CD4-positive, alpha-beta memory T cell (primary cell): ENCODE measurements around the gene MAN2A2. TPM values are rescaled to one million over a fixed set of nuclear protein-coding genes. Genes with fewer than 3 reads are reported as not detected.
A peak's percentile ranks its signal among the peaks of the same experiment; 100 is the strongest.

Source experiments
- CTCF ChIA-PET: fragments of 350-600 bp; sonication (Branson Sonifier 250); formaldehyde crosslinking; loops from one replicate; lab custom pipeline; 2021; ENCODE audit warnings: inconsistent platforms; ENCODE audit not compliant: partially characterized antibody; lab: Charles Lee
- POLR2A ChIA-PET: fragments of 350-600 bp; sonication (Branson Sonifier 250); formaldehyde crosslinking; loops from one replicate; lab custom pipeline; 2021; ENCODE audit not compliant: partially characterized antibody; lab: Charles Lee
- DNase-seq, 5 donors: peaks; one replicate each; pipeline versions ENCODE4 v3.0.0 to v3.0.0-alpha.2; 2020 to 2022; ENCODE audit warnings: mixed read lengths in 1 of 5
- H3K27ac ChIP-seq: one replicate; pipeline ENCODE4 v1.7.0; 2013; ENCODE audit warnings: low read depth, low read length
- H3K27me3 ChIP-seq: 2 replicates; pipeline ENCODE4 v1.7.0; 2013; ENCODE audit warnings: mild to moderate bottlenecking, low read length, moderate library complexity; ENCODE audit not compliant: insufficient read depth
- H3K36me3 ChIP-seq: 2 replicates; pipeline ENCODE4 v1.7.0; 2013; ENCODE audit warnings: mild to moderate bottlenecking, low read length, moderate library complexity; ENCODE audit not compliant: insufficient read depth
- H3K4me1 ChIP-seq: 2 replicates; pipeline ENCODE4 v1.7.0; 2013; ENCODE audit warnings: mild to moderate bottlenecking, low read length, moderate library complexity; ENCODE audit not compliant: insufficient read depth
- H3K4me3 ChIP-seq, 2 donors: one replicate each; pipeline ENCODE4 v1.7.0; 2013; ENCODE audit warnings: low read length in 2 of 2, mild to moderate bottlenecking in 1 of 2
- H3K9me3 ChIP-seq, 2 donors: one replicate each; pipeline ENCODE4 v1.7.0; 2013; ENCODE audit warnings: low read length in 2 of 2, control low read depth in 1 of 2; ENCODE audit not compliant: control insufficient read depth in 1 of 2
- H3K27ac Mint-ChIP-seq, 7 donors: one replicate each; pipeline ENCODE4 v1.8.0; 2020 to 2021; ENCODE audit warnings: mixed read lengths in 7 of 7, mild to moderate bottlenecking in 6 of 7, inconsistent platforms in 3 of 7, moderate library complexity in 3 of 7
- H3K27me3 Mint-ChIP-seq, 2 donors: one replicate each; pipeline ENCODE4 v1.8.0; 2020 to 2021; ENCODE audit warnings: mixed read lengths in 2 of 2
- H3K36me3 Mint-ChIP-seq, 2 donors: one replicate each; pipeline ENCODE4 v1.8.0; 2020 to 2021; ENCODE audit warnings: mixed read lengths in 2 of 2, inconsistent platforms in 1 of 2, mild to moderate bottlenecking in 1 of 2
- H3K4me1 Mint-ChIP-seq, 4 donors: one replicate each; pipeline ENCODE4 v1.8.0; 2020 to 2021; ENCODE audit warnings: mixed read lengths in 4 of 4, mild to moderate bottlenecking in 1 of 4
- H3K4me3 Mint-ChIP-seq, 8 donors: one replicate each; pipeline ENCODE4 v1.8.0; 2020 to 2021; ENCODE audit warnings: mixed read lengths in 8 of 8, mild to moderate bottlenecking in 7 of 8, moderate library complexity in 6 of 8, inconsistent platforms in 3 of 8
- H3K9me3 Mint-ChIP-seq, 8 donors: one replicate each; pipeline ENCODE4 v1.8.0; 2020 to 2021; ENCODE audit warnings: mixed read lengths in 8 of 8, mild to moderate bottlenecking in 5 of 8, inconsistent platforms in 3 of 8, moderate library complexity in 1 of 8
- intact Hi-C: fragments of 100-400 bp; cut with micrococcal nuclease; formaldehyde crosslinking; loops from one replicate; pipeline ENCODE4 v1.15.1; 2023
- polyA plus RNA-seq, 2 donors: library from polyadenylated mRNA; unstranded; fragments of 300-500 nt; fragmentation: Illumina TruSeq; gene quantifications; one replicate each; pipeline ENCODE4 v1.2.3, GENCODE V29; 2021
- total RNA-seq, 2 experiments: library from RNA; stranded (reverse); gene quantifications; one replicate each; pipeline ENCODE4 v1.2.3, GENCODE V29; 2021

MAN2A2 gene
- total and polyA plus RNA-seq, 4 experiments from 2014 or later: 1.3 to 126 (median 67.4) TPM

- H3K4me1 ChIP-seq: peaks cover 50% of the 10 kb centered on the region
- H3K27me3 ChIP-seq: no peaks in the 10 kb centered on the region
- POLR2A ChIA-PET: interaction anchor here (0.6 to 10.0 kb wide), 23 partner anchors 10 to 832 kb away, joined by 3 to 315 read pairs (median 7); partner anchors contain the start of genes BLM, CIB1, GDPGP1 and IQGAP1
- no peak for DNase-seq
- no peaks in the 10 kb centered on the region for H3K9me3 ChIP-seq
- CTCF ChIA-PET: interaction anchor here (0.8 to 10.3 kb wide), 24 partner anchors 9 to 611 kb away, joined by 3 to 344 read pairs (median 6); partner anchors contain the start of genes BLM, MAN2A2, RCCD1 and VPS33B
- intact Hi-C loops: loop anchor here (1.0 to 10.0 kb wide), 3 partner anchors 544 to 926 kb away; partner anchors contain the start of gene GDPGP1
- peak overlapping the region; percentile 82 for H3K27ac ChIP-seq
- H3K36me3 ChIP-seq: no peaks in the 10 kb centered on the region
- no peaks in the 10 kb centered on the region for H3K27me3 Mint-ChIP-seq
- H3K9me3 Mint-ChIP-seq: peaks cover 0 to 1% (median 0%) of the 10 kb centered on the region in 8 donors
- H3K4me3 ChIP-seq: peak overlapping the region in 1 of 2 donors; percentile 95
- peak overlapping the region; percentile 87 to 99 (median 99) for H3K27ac Mint-ChIP-seq
- H3K4me3 Mint-ChIP-seq: peak overlapping the region; percentile 94 to 99 (median 98)
- peaks cover 26 to 68% (median 46%) of the 10 kb centered on the region in 4 donors for H3K4me1 Mint-ChIP-seq
- H3K36me3 Mint-ChIP-seq: peaks cover 0 to 15% of the 10 kb centered on the region in 2 donors
Measured at GRCh38 chr15:90930861-90931574, 27.9 kb downstream of the MAN2A2 start.

GRCh38 chr15:90931575-90931827 is 28.4 kb downstream of the MAN2A2 start:
- Mint-ChIP-seq H3K4me1 (peaks cover 31 to 72% (median 51%) of the 10 kb centered on the region in 4 donors), H3K4me3 (peak overlapping the region; percentile 94 to 99 (median 98)), H3K9me3 (peaks cover 0 to 6% (median 0%) of the 10 kb centered on the region in 8 donors), H3K27me3 (no peaks in the 10 kb centered on the region), H3K27ac (peak overlapping the region; percentile 87 to 99 (median 99)), H3K36me3 (peaks cover 0 to 18% of the 10 kb centered on the region in 2 donors)
- no peaks in the 10 kb centered on the region for H3K9me3 ChIP-seq
- intact Hi-C loops: loop anchor here (5.0 to 10.0 kb wide), 2 partner anchors 543 to 926 kb away; no protein-coding TSS in a partner anchor
- H3K4me3 ChIP-seq: peak overlapping the region; percentile 95 to 96
- POLR2A ChIA-PET: interaction anchor here (0.5 to 10.0 kb wide), 24 partner anchors 10 to 832 kb away, joined by 3 to 315 read pairs (median 7); partner anchors contain the start of genes BLM, CIB1, GDPGP1 and IQGAP1
- no peaks in the 10 kb centered on the region for H3K27me3 ChIP-seq
- H3K4me1 ChIP-seq: peaks cover 55% of the 10 kb centered on the region
- CTCF ChIA-PET: interaction anchor here (0.8 to 10.3 kb wide), 24 partner anchors 9 to 612 kb away, joined by 3 to 344 read pairs (median 6); partner anchors contain the start of genes BLM, MAN2A2, RCCD1 and VPS33B
- H3K36me3 ChIP-seq: no peaks in the 10 kb centered on the region
- H3K27ac ChIP-seq: peak overlapping the region; percentile 82
- no peak for DNase-seq

DNA sequence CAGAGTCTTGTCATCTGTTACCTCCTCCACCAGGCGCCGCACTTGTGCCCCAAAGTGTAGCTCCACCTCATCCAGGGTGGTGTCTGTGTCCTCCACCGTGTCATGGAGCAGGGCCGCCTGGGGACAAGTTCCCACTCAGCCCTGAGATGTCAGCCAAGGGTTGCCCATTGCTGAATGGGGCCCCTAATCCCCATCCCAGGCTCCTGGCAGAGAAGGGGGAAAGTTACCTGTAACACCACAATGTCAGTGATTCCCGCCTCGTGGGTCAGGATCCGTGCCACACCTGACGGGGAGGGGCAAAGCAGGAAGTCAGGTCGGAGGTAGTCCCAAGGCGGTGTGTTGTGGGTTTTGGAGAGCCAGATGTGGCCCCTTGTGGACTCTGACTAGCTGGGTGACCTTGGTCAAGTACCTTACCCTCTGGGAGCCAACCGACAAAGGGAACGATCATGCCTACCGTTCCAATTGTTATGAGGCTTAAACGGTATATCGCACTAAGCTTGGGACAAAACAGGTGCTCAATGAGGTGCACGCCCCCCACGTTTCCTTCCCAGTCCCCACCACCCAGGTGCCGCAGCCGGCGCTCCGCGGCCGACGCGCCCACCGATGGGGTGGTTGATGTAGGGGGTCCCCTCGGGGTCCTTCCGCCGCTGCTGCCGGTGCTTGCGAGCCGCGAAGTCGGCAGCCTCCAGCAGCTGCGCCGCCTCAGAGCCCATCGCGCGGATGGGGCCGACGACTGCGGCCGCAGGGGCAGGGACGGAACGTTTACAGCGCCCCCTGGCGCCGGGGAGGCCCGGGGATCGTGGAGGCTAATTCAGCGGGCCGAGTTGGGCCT is 28.9 kb downstream of the MAN2A2 start, which contains the start of gene HDDC3:
HDDC3 (minus strand) TSS at position 722 of the 832 bp plus-strand sequence; CDS start at position 713, 9 bp downstream.
- POLR2A ChIA-PET: interaction anchor here (0.5 to 10.0 kb wide), 28 partner anchors 9 to 833 kb away, joined by 3 to 315 read pairs (median 5); partner anchors contain the start of genes BLM, CIB1, GDPGP1 and IQGAP1

GRCh38 chr15:90932660-90932991 is 29.5 kb downstream of the MAN2A2 start:
- H3K27ac ChIP-seq: peak overlapping the region; percentile 82
- Mint-ChIP-seq H3K9me3 (peaks cover 0 to 6% (median 0%) of the 10 kb centered on the region in 8 donors), H3K4me1 (peaks cover 35 to 77% (median 55%) of the 10 kb centered on the region in 4 donors), H3K27me3 (no peaks in the 10 kb centered on the region), H3K27ac (peak overlapping the region; percentile 87 to 99 (median 99)), H3K36me3 (peaks cover 0 to 21% of the 10 kb centered on the region in 2 donors), H3K4me3 (peak overlapping the region in 7 of 8 donors; percentile 41 to 99 (median 94))
- peak in 1 of 5 donors; percentile 49 for DNase-seq
- peaks cover 58% of the 10 kb centered on the region for H3K4me1 ChIP-seq
- H3K36me3 ChIP-seq: no peaks in the 10 kb centered on the region
- ChIA-PET CTCF (interaction anchor here (1.2 to 10.3 kb wide), 24 partner anchors 11 to 699 kb away, joined by 3 to 344 read pairs (median 6); partner anchors contain the start of genes BLM, CIB1, GDPGP1 and MAN2A2), POLR2A (interaction anchor here (0.9 to 10.0 kb wide), 19 partner anchors 9 to 701 kb away, joined by 3 to 315 read pairs (median 8); partner anchors contain the start of genes BLM, CIB1, GDPGP1 and IQGAP1)
- intact Hi-C loops: loop anchor here (5.0 to 10.0 kb wide), 2 partner anchors 542 to 925 kb away; no protein-coding TSS in a partner anchor
- peak overlapping the region; percentile 95 to 96 for H3K4me3 ChIP-seq
- no peaks in the 10 kb centered on the region for H3K27me3 ChIP-seq
- no peaks in the 10 kb centered on the region for H3K9me3 ChIP-seq

More for the DNA sequence above, 28.9 kb downstream of the MAN2A2 start, which contains the start of gene HDDC3:
- Histone ChIP-seq H3K27me3 (no peaks in the 10 kb centered on the region), H3K4me1 (peaks cover 58% of the 10 kb centered on the region), H3K36me3 (no peaks in the 10 kb centered on the region), H3K4me3 (peak within 1 kb of the TSS; percentile 95 to 96), H3K9me3 (no peaks in the 10 kb centered on the region), H3K27ac (peak within 1 kb of the TSS; percentile 82)
- intact Hi-C loops: loop anchor here (5.0 to 10.0 kb wide), 2 partner anchors 543 to 925 kb away; no protein-coding TSS in a partner anchor
- Mint-ChIP-seq H3K4me1 (peaks cover 35 to 77% (median 55%) of the 10 kb centered on the region in 4 donors), H3K9me3 (peaks cover 0 to 6% (median 0%) of the 10 kb centered on the region in 8 donors), H3K27me3 (no peaks in the 10 kb centered on the region), H3K27ac (peak within 1 kb of the TSS; percentile 87 to 99 (median 99)), H3K4me3 (peak within 1 kb of the TSS; percentile 94 to 99 (median 98)), H3K36me3 (peaks cover 0 to 21% of the 10 kb centered on the region in 2 donors)
- DNase-seq: peak; percentile 86 to 93 (median 88)
- CTCF ChIA-PET: interaction anchor here (0.8 to 10.3 kb wide), 28 partner anchors 10 to 698 kb away, joined by 3 to 344 read pairs (median 6); partner anchors contain the start of genes BLM, CIB1, GDPGP1 and MAN2A2

- H3K4me3 ChIP-seq: no peak overlapping the region
- Mint-ChIP-seq H3K4me1 (peaks cover 35 to 75% (median 54%) of the 10 kb centered on the region in 4 donors), H3K4me3 (peak overlapping the region; percentile 13 to 98 (median 56)), H3K27me3 (no peaks in the 10 kb centered on the region), H3K36me3 (peaks cover 2 to 21% of the 10 kb centered on the region in 2 donors), H3K27ac (peak overlapping the region in 5 of 7 donors; percentile 4 to 87 (median 53)), H3K9me3 (peaks cover 0 to 6% (median 0%) of the 10 kb centered on the region in 8 donors)
- H3K4me1 ChIP-seq: peaks cover 58% of the 10 kb centered on the region
- CTCF ChIA-PET: interaction anchor here (0.6 to 10.3 kb wide), 22 partner anchors 11 to 699 kb away, joined by 3 to 344 read pairs (median 10); partner anchors contain the start of genes BLM, CIB1, GDPGP1 and MAN2A2
- no peaks in the 10 kb centered on the region for H3K36me3 ChIP-seq
- intact Hi-C loops: loop anchor here (5.0 to 10.0 kb wide), 2 partner anchors 542 to 924 kb away; no protein-coding TSS in a partner anchor
- POLR2A ChIA-PET: interaction anchor here (0.9 to 10.0 kb wide), 12 partner anchors 11 to 700 kb away, joined by 3 to 315 read pairs (median 10); partner anchors contain the start of genes BLM, CIB1, GDPGP1 and IQGAP1
- peak overlapping the region; percentile 82 for H3K27ac ChIP-seq
- H3K9me3 ChIP-seq: no peaks in the 10 kb centered on the region
- DNase-seq: no peak
- no peaks in the 10 kb centered on the region for H3K27me3 ChIP-seq
Measured at GRCh38 chr15:90933301-90933700, 30.2 kb downstream of the MAN2A2 start.
